ENCODE data around the gene GOLGA7B. TPM values are rescaled to one million over a fixed set of nuclear protein-coding genes. Genes with fewer than 3 reads are reported as not detected.

Gene GOLGA7B
- total and polyA plus RNA-seq, 7 donors, result 0.19 to 4.1 (median 0.77) TPM

DNA sequence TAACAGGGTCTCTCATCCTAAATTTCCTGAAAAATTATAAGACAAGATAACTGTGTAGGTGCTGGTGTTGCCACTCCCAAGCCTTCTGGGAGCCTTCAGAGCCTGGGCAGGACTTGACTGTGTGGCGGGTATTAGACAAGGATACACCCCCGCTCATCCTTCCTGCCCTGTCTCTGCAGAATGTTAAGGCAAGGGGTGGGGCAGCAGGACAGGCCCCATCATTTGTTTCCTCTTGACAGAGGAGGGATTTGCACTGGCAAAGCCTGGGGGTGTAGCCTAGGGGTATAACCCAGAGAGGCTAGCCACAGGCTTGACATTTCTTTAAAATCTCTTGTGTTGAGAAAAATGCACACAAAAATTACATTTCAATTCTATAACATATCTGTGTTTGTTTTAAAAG lies 63.5 kb downstream of the GOLGA7B start:
- peaks cover 9% of the 10 kb centered on the region for H3K4me1 ChIP-seq
- peaks cover 0 to 7% (median 0%) of the 10 kb centered on the region in 3 donors for H3K27me3 ChIP-seq (ENCODE audit: insufficient read depth in 3 of 3, low read length in 2 of 3)
- no peak overlapping the region for H3K4me3 ChIP-seq
- no peak for TF ChIP-seq CTCF (IDR thresholded peaks at IDR 0.05)
- intact Hi-C loops (cut with DNase I), result loop anchor here in 1 of 2 donors (10.0 kb wide), 1 partner anchor 1332 kb away; no protein-coding TSS in a partner anchor
- no peaks in the 10 kb centered on the region for H3K36me3 ChIP-seq (ENCODE audit: insufficient read depth in 1 of 2, low read depth in 1 of 2)
- no peak overlapping the region for H3K27ac ChIP-seq
- H3K9me3 ChIP-seq, result no peaks in the 10 kb centered on the region
- WGBS, 3 donors, result 92 to 100% (median 100%) methylated on average over 2 of the region's 2 CpGs
- no peak for ATAC-seq
- no peak for DNase-seq

- H3K9me3 ChIP-seq, result no peaks in the 10 kb centered on the region
- H3K27ac ChIP-seq, result no peak overlapping the region
- no peak for TF ChIP-seq CTCF (IDR thresholded peaks at IDR 0.05)
- intact Hi-C loops (cut with DNase I), result loop anchor here (2.0 to 10.0 kb wide), 3 partner anchors 127 to 1333 kb away; no protein-coding TSS in a partner anchor
- ATAC-seq (no peak), DNase-seq (no peak)
- H3K36me3 ChIP-seq (ENCODE audit: insufficient read depth in 1 of 2, low read depth in 1 of 2), result no peaks in the 10 kb centered on the region
- H3K27me3 ChIP-seq (ENCODE audit: insufficient read depth in 3 of 3, low read length in 2 of 3), result peaks cover 0 to 11% (median 0%) of the 10 kb centered on the region in 3 donors
- no peak overlapping the region for H3K4me3 ChIP-seq
- WGBS, 3 donors, result 74 to 78% (median 76%) methylated on average over 6 of the region's 6 CpGs
- peaks cover 9% of the 10 kb centered on the region for H3K4me1 ChIP-seq
Measured at GRCh38 chr10:97913614-97914013, 64.0 kb downstream of the GOLGA7B start.

DNA sequence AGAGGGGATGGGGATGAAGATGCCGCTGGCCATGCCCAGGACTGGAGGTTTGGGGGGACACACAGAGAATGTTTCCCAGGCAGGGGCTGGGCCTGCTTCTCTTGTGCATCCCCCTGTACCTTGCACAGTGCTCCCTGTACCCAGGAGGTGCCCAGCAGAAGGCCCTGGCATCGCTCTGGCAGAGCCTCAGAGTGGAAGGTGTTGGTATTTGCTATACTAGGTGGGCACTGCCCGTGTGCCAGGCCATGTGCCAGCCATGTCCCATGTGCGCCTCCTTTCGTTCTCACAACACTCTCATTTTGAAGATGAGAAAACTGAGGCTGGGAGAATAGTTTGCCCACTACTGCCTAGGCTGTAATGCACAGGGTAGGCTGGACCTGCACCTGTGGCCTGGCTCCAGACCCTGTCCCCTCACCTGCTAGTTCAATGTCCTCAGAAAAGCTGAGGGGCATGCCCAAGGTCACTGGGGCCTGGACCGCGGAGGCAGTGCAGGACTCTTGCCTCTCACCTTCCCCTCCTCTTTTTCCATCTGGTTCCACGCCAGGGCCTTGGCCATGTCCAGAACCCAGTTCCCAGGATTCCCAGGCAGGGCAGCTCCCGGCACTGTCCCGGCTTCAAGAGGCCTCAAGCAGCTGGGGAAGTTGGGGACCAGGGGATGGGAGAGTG lies 64.7 kb downstream of the GOLGA7B start:
- no peak for TF ChIP-seq CTCF (IDR thresholded peaks at IDR 0.05)
- intact Hi-C loops (cut with DNase I), result loop anchor here (2.0 to 10.0 kb wide), 3 partner anchors 126 to 1332 kb away; no protein-coding TSS in a partner anchor
- Histone ChIP-seq H3K27ac (no peak overlapping the region), H3K4me1 (peaks cover 9% of the 10 kb centered on the region), H3K4me3 (peak overlapping the region; percentile 30), H3K36me3 (ENCODE audit: insufficient read depth in 1 of 2, low read depth in 1 of 2) (no peaks in the 10 kb centered on the region), H3K9me3 (no peaks in the 10 kb centered on the region), H3K27me3 (ENCODE audit: insufficient read depth in 3 of 3, low read length in 2 of 3) (peaks cover 0 to 15% (median 0%) of the 10 kb centered on the region in 3 donors)
- WGBS, 3 donors, result 41 to 54% (median 44%) methylated on average over 10 of the region's 10 CpGs
- peak; percentile 25 to 38 (median 28) for ATAC-seq
- DNase-seq, result no peak

DNA sequence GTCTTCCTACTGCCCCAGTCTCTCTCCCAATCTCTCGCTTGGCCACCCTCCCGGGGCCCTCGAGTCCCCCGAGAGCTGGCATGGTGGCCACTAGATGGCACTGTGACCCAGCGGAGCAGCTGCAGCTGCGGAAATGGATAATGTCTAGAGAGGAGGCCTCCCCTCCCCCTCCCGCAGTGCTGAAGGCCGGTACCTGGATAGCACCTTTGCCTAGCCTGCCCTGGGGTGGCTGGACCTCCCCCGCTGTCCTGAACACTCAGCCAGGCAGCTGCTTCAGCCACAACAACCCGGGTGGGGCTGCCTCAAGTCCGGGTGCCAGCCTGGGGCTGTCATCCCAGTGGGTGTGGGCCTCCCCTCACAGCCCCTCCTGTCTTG lies 65.2 kb downstream of the GOLGA7B start:
- Histone ChIP-seq H3K4me1 (peaks cover 9% of the 10 kb centered on the region), H3K9me3 (no peaks in the 10 kb centered on the region), H3K27me3 (ENCODE audit: insufficient read depth in 3 of 3, low read length in 2 of 3) (peaks cover 0 to 15% (median 0%) of the 10 kb centered on the region in 3 donors), H3K27ac (no peak overlapping the region), H3K36me3 (ENCODE audit: insufficient read depth in 1 of 2, low read depth in 1 of 2) (no peaks in the 10 kb centered on the region), H3K4me3 (peak overlapping the region; percentile 30)
- intact Hi-C loops (cut with DNase I), result loop anchor here (2.0 to 10.0 kb wide), 3 partner anchors 126 to 1332 kb away; no protein-coding TSS in a partner anchor
- 7 to 11% (median 9%) methylated on average over 11 of the region's 11 CpGs for WGBS, 3 donors
- DNase-seq (peak; percentile 72 to 89), ATAC-seq (peak; percentile 87 to 95 (median 92))
- peak; percentile 90 for TF ChIP-seq CTCF (IDR thresholded peaks at IDR 0.05)

Data from psoas muscle (tissue), 8 donors.